GM12878 (cell line): Measurements from ENCODE around the gene CCDC28B. TPM values are rescaled to one million over a fixed set of nuclear protein-coding genes. Genes with fewer than 3 reads are reported as not detected.

Source experiments
- ATAC-seq: fragments of 200-7000 bp; cut with Tn5 transposase; 3 replicates; pipeline ENCODE4 v1.9.1; 2020; ENCODE audit warnings: mild to moderate bottlenecking, moderate library complexity
- BruUV-seq: library from RNA; stranded (reverse); fragments of 400-500 nt; replicated peaks from 2 replicates; lab custom pipeline; 2021; lab: Mats Ljungman, UMichigan
- CTCF ChIA-PET: fragments of 300-600 bp; sonication (Branson Sonifier 250); formaldehyde crosslinking; extraction: SDS; loops from one replicate; lab custom pipeline; 2021; ENCODE audit warnings: inconsistent platforms; lab: Yijun Ruan, JAX
- POLR2A ChIA-PET: fragments of 350-600 bp; formaldehyde crosslinking; extraction: SDS; loops from one replicate; lab custom pipeline; 2021; ENCODE audit warnings: inconsistent platforms; lab: Charles Lee
- RAD21 ChIA-PET: fragments of 300-600 bp; sonication (Branson Sonifier 250); formaldehyde crosslinking; loops from one replicate; lab custom pipeline; 2023; ENCODE audit warnings: antibody characterized with exemption; ENCODE audit not compliant: unreplicated experiment; lab: Charles Lee
- SMC1A ChIA-PET: fragments of 300-600 bp; sonication (Branson Sonifier 250); formaldehyde crosslinking; loops from one replicate; lab custom pipeline; 2023; ENCODE audit not compliant: unreplicated experiment, uncharacterized antibody; lab: Charles Lee
- DNase-seq: peaks from one replicate; pipeline ENCODE4 v3.0.0-alpha.2; 2011; ENCODE audit warnings: low read depth, low spot score
- FAIRE-seq: peaks from 3 replicates; lab custom pipeline; 2011; peaks lifted over from hg19 to GRCh38; lab: Jason Lieb, UNC
- H2AFZ ChIP-seq: 2 replicates; pipeline ENCODE4 v1.6.0; 2011; ENCODE audit warnings: low read depth, low read length, control low read depth; ENCODE audit not compliant: control insufficient read depth
- H3K27ac ChIP-seq: 2 replicates; pipeline ENCODE4 v1.5.1; 2011; ENCODE audit warnings: control low read depth; ENCODE audit not compliant: control insufficient read depth, insufficient read depth
- H3K27me3 ChIP-seq, 2 experiments: replicated peaks in 1 of 2; 2 replicates each; pipeline versions ENCODE4 v1.6.0 to v1.6.1; 2011; ENCODE audit warnings: low read length in 1 of 2; ENCODE audit not compliant: control insufficient read depth in 2 of 2, insufficient read depth in 2 of 2
- H3K36me3 ChIP-seq, 2 experiments: 2 replicates each; pipeline ENCODE4 v1.5.1; 2011; ENCODE audit warnings: low read length in 1 of 2; ENCODE audit not compliant: control insufficient read depth in 2 of 2, insufficient read depth in 2 of 2
- H3K4me1 ChIP-seq: 2 replicates; pipeline ENCODE4 v1.6.1; 2011; ENCODE audit warnings: mild to moderate bottlenecking, low read length, moderate library complexity, mixed read lengths; ENCODE audit not compliant: control insufficient read depth, insufficient read depth
- H3K4me2 ChIP-seq: 2 replicates; pipeline ENCODE4 v1.6.0; 2011; ENCODE audit warnings: control low read depth; ENCODE audit not compliant: control insufficient read depth, insufficient read depth
- H3K4me3 ChIP-seq: fragments of 200-600 bp; sonication (generic); 2 replicates; pipeline ENCODE4 v1.5.1; 2016
- H3K79me2 ChIP-seq: 2 replicates; pipeline ENCODE4 v1.6.0; 2011; ENCODE audit warnings: low read length; ENCODE audit not compliant: control insufficient read depth, insufficient read depth
- H3K9ac ChIP-seq: 2 replicates; pipeline ENCODE4 v1.8.0; 2011; ENCODE audit warnings: low read length, control low read depth, mixed read lengths; ENCODE audit not compliant: control insufficient read depth, insufficient read depth
- H3K9me3 ChIP-seq: replicated peaks from 3 replicates; pipeline ENCODE4 v1.5.1; 2011; ENCODE audit warnings: mild to moderate bottlenecking, low read length; ENCODE audit not compliant: control insufficient read depth, insufficient read depth
- H4K20me1 ChIP-seq: 2 replicates; pipeline ENCODE4 v1.6.0; 2011; ENCODE audit not compliant: control insufficient read depth, insufficient read depth
- CREB1 ChIP-seq: IDR thresholded peaks from 2 replicates; pipeline ENCODE4 v1.6.1; 2012; ENCODE audit warnings: low read depth, mild to moderate bottlenecking, inconsistent platforms
- CREM ChIP-seq: IDR thresholded peaks from 2 replicates; pipeline ENCODE4 v1.6.1; 2014; ENCODE audit warnings: antibody characterized with exemption, low read depth
- E2F8 ChIP-seq: fragments of 450-650 bp; IDR thresholded peaks from 2 replicates; pipeline ENCODE4 v1.6.1; 2018; ENCODE audit warnings: mild to moderate bottlenecking, low read depth, moderate library complexity; ENCODE audit not compliant: partially characterized antibody
- EGR1 ChIP-seq, 2 experiments: IDR thresholded peaks; 1 replicate in 1 of 2; 2 replicates in 1 of 2; pipeline ENCODE4 v1.6.1; 2011 to 2012; ENCODE audit warnings: low read depth in 2 of 2, low read length in 2 of 2, borderline replicate concordance in 1 of 2, mild to moderate bottlenecking in 1 of 2, moderate library complexity in 1 of 2
- ESRRA ChIP-seq: IDR thresholded peaks from 2 replicates; pipeline ENCODE4 v1.6.1; 2012; ENCODE audit warnings: mild to moderate bottlenecking, low read length, improper control_type of control experiment
- HDGF ChIP-seq: fragments of 450-650 bp; IDR thresholded peaks from 2 replicates; pipeline ENCODE4 v1.6.1; 2016; ENCODE audit warnings: antibody characterized with exemption
- IKZF2 ChIP-seq, 2 experiments: fragments of 450-650 bp; IDR thresholded peaks; 2 replicates each; pipeline ENCODE4 v1.6.1; 2017; ENCODE audit warnings: mild to moderate bottlenecking in 2 of 2, moderate library complexity in 2 of 2
- NKRF ChIP-seq: fragments of 450-650 bp; conservative IDR thresholded peaks from 2 replicates; pipeline ENCODE4 v1.6.1; 2017; ENCODE audit warnings: mild to moderate bottlenecking, moderate library complexity
- NRF1 ChIP-seq: conservative IDR thresholded peaks from 2 replicates; pipeline ENCODE4 v1.6.1; 2011; ENCODE audit warnings: mild to moderate bottlenecking, low read depth, low read length, improper control_type of control experiment
- POLR2A ChIP-seq: IDR thresholded peaks from 2 replicates; pipeline ENCODE4 v1.6.1; 2011; ENCODE audit warnings: low read depth, mild to moderate bottlenecking, low read length
- POLR2AphosphoS2 ChIP-seq: IDR thresholded peaks from 2 replicates; pipeline ENCODE4 v1.6.1; 2011; ENCODE audit warnings: low read depth, mild to moderate bottlenecking, low read length, improper control_type of control experiment, moderate library complexity
- SMC3 ChIP-seq: IDR thresholded peaks from 2 replicates; pipeline ENCODE4 v1.6.1; 2011; ENCODE audit warnings: low read length, improper control_type of control experiment, borderline replicate concordance
- TBL1XR1 ChIP-seq: IDR thresholded peaks from 2 replicates; pipeline ENCODE4 v1.6.1; 2012; ENCODE audit warnings: low read depth, low read length, improper control_type of control experiment
- USF2 ChIP-seq: IDR thresholded peaks from 2 replicates; pipeline ENCODE4 v1.6.1; 2011; ENCODE audit warnings: low read depth, low read length, improper control_type of control experiment, borderline replicate concordance
- YY1 ChIP-seq: IDR thresholded peaks from 2 replicates; pipeline ENCODE4 v1.6.1; 2011; ENCODE audit warnings: low read depth, mild to moderate bottlenecking, low read length
- WGBS: methylation state at CpG from one replicate; pipeline ENCODE4 v1.1.6; 2016; ENCODE audit warnings: low lambda C conversion rate; ENCODE audit not compliant: insufficient replicate concordance, insufficient coverage; ENCODE audit errors: missing lambda C conversion rate; 5-methylcytosine and 5-hydroxymethylcytosine counted together
- in situ Hi-C: fragments of 300-500 bp; cut with MboI; formaldehyde crosslinking; loops from 9 replicates; pipeline ENCODE4 v1.14.3; 2018; ENCODE audit warnings: mixed read lengths
- intact Hi-C: fragments of 100-400 bp; cut with micrococcal nuclease; formaldehyde crosslinking; loops from one replicate; pipeline ENCODE4 v1.14.2; 2022; ENCODE audit not compliant: unreplicated experiment
- polyA plus RNA-seq, 11 experiments: library from polyadenylated mRNA; depleted of rRNA in 4 of 11; unstranded in 6 of 11; stranded (reverse) in 5 of 11; fragments of >200 nt; fragmentation: Nextera tagmentation in 4 of 11; fragmentation: Illumina TruSeq in 1 of 11; extraction: Ambion mirVana in 4 of 11; extraction: Trizol in 1 of 11; gene quantifications; 1 replicate in 1 of 11; 2 replicates in 10 of 11; pipeline versions ENCODE4 v1.2.1 to v1.2.3, GENCODE V29; 2011 to 2016; ENCODE audit warnings: inconsistent platforms in 2 of 11, missing spikeins in 2 of 11, low read depth in 1 of 11
- total RNA-seq, 4 experiments: library from RNA; depleted of rRNA in 3 of 4; stranded (reverse); fragments of >200 nt in 3 of 4; fragmentation: Illumina TruSeq in 1 of 4; extraction: Trizol in 1 of 4; gene quantifications; 2 replicates each; pipeline versions ENCODE4 v1.2.1 to v1.2.3, GENCODE V29; 2013 to 2021

The CCDC28B gene
- total and polyA plus RNA-seq, 10 of the 15 experiments (the other 5 are each of a cell fraction or from before 2014, with no cell fraction given) = 10.5 to 135 (median 90.6) TPM

GRCh38 chr1:32205401-32206370 is 5.3 kb downstream of the CCDC28B start, which contains the start of gene IQCC:
TSS of gene IQCC (plus strand) at chr1:32205671. CDS start at chr1:32205682, 11 bp downstream.
- ChIA-PET POLR2A (interaction anchor here (0.8 to 1.3 kb wide), 3 partner anchors 44 to 133 kb away, joined by 3 to 6 read pairs (median 4); partner anchors contain the start of genes HDAC1 and TMEM39B), CTCF (interaction anchor here (0.8 to 3.0 kb wide), 3 partner anchors 10 to 748 kb away, joined by 3 to 23 read pairs (median 5); no protein-coding TSS in a partner anchor), SMC1A (interaction anchor here (0.6 to 1.4 kb wide), 7 partner anchors 10 to 75 kb away, joined by 3 to 5 read pairs (median 3); no protein-coding TSS in a partner anchor), RAD21 (interaction anchor here (0.5 to 2.7 kb wide), 5 partner anchors 8 to 132 kb away, joined by 3 to 8 read pairs (median 3); partner anchors contain the start of gene TMEM39B)
- H3K9ac ChIP-seq = peak within 1 kb of the TSS; percentile 75
- intact Hi-C loops = no loop called here
- H3K79me2 ChIP-seq = peaks cover 21% of the 10 kb centered on the region
- peak within 1 kb of the TSS; percentile 89 for H2AFZ ChIP-seq
- H4K20me1 ChIP-seq = no peaks in the 10 kb centered on the region
- H3K27ac ChIP-seq = peak within 1 kb of the TSS; percentile 69
- H3K36me3 ChIP-seq = peaks cover 0 to 1% of the 10 kb centered on the region in 2 experiments; a peak in 1 of 4 replicates
- peaks cover 26% of the 10 kb centered on the region for H3K4me1 ChIP-seq
- FAIRE-seq (peak; percentile 35), ATAC-seq (peak; percentile 68), DNase-seq (peak; percentile 46)
- in situ Hi-C loops = no loop called here
- no peaks in the 10 kb centered on the region for H3K9me3 ChIP-seq
- no peaks in the 10 kb centered on the region for H3K27me3 ChIP-seq
- peak within 1 kb of the TSS; percentile 88 for H3K4me2 ChIP-seq
- 4% methylated on average over 64 of the region's 77 CpGs for WGBS
- H3K4me3 ChIP-seq = peak within 1 kb of the TSS; percentile 80
- BruUV-seq = TSS peak; percentile 67
- peak; percentile 90 for TF ChIP-seq POLR2A
- TF ChIP-seq E2F8 = peak; percentile 65
- TF ChIP-seq USF2 = no peak
- TF ChIP-seq YY1 = peak; percentile 86
- no peak for TF ChIP-seq ESRRA
- peak; percentile 16; the same call in 1 of the 2 replicates for TF ChIP-seq SMC3
- peak; percentile 60; the same call in 1 of the 2 replicates for TF ChIP-seq NKRF
- TF ChIP-seq POLR2AphosphoS2 = peak; percentile 78; the same call in 1 of the 2 replicates
- TF ChIP-seq CREB1 = peak; percentile 94
- TF ChIP-seq TBL1XR1 = no peak
- 0 out of 4 replicates have a peak, but pooled peaks of 1 of the 2 experiments have one; percentile 11 for TF ChIP-seq IKZF2 (IDR thresholded peaks at IDR 0.05)
- peak; percentile 98 for TF ChIP-seq CREM
- peak; percentile 93 for TF ChIP-seq NRF1
- TF ChIP-seq EGR1 (IDR thresholded peaks at IDR 0.05; ENCODE audit: borderline replicate concordance in 1 of 2, low read depth in 2 of 2, low read length in 2 of 2) = peak; percentile 6 to 94
- TF ChIP-seq HDGF = peak; percentile 31
